ENCODE measurements around the gene SRPX2.

Gene SRPX2

GRCh38 chrX:100643956-100644860 lies at the start of gene SRPX2:
Gene SRPX2 (plus strand): TSS chrX:100644199. CDS start chrX:100646323, 2,124 bp downstream.
- Histone ChIP-seq H3K27me3 (no peaks in the 10 kb centered on the region), H3K9me3 (no peaks in the 10 kb centered on the region), H3K27ac (peak within 1 kb of the TSS; percentile 41 to 51), H3K36me3 (no peaks in the 10 kb centered on the region), H3K4me1 (peaks cover 0 to 28% (median 0%) of the 10 kb centered on the region in 4 donors), H3K4me3 (peak within 1 kb of the TSS; percentile 36 to 37)
- intact Hi-C loops (cut with DNase I; ENCODE audit: low total_unique reads): no loop called here
- DNase-seq: peak; percentile 74 to 76
- TF ChIP-seq CTCF (IDR thresholded peaks at IDR 0.05): no peak

- Histone ChIP-seq H3K27ac (no peak overlapping the region), H3K36me3 (no peaks in the 10 kb centered on the region), H3K4me1 (no peaks in the 10 kb centered on the region), H3K27me3 (no peaks in the 10 kb centered on the region), H3K4me3 (no peak overlapping the region), H3K9me3 (no peaks in the 10 kb centered on the region)
- no peak for TF ChIP-seq CTCF (IDR thresholded peaks at IDR 0.05)
- intact Hi-C loops (cut with DNase I; ENCODE audit: low total_unique reads): no loop called here
- DNase-seq: no peak
Observed at GRCh38 chrX:100596601-100597000, 47.4 kb upstream of the SRPX2 start.

- Histone ChIP-seq H3K4me3 (no peak overlapping the region), H3K36me3 (no peaks in the 10 kb centered on the region), H3K4me1 (no peaks in the 10 kb centered on the region), H3K27ac (no peak overlapping the region), H3K9me3 (no peaks in the 10 kb centered on the region), H3K27me3 (no peaks in the 10 kb centered on the region)
- intact Hi-C loops (cut with DNase I; ENCODE audit: low total_unique reads): no loop called here
- DNase-seq: no peak
- TF ChIP-seq CTCF (IDR thresholded peaks at IDR 0.05): no peak
Observed at GRCh38 chrX:100599456-100599855, 44.5 kb upstream of the SRPX2 start.

- Histone ChIP-seq H3K4me1 (no peaks in the 10 kb centered on the region), H3K9me3 (no peaks in the 10 kb centered on the region), H3K36me3 (no peaks in the 10 kb centered on the region), H3K27me3 (no peaks in the 10 kb centered on the region), H3K27ac (no peak overlapping the region), H3K4me3 (no peak overlapping the region)
- DNase-seq: no peak
- intact Hi-C loops (cut with DNase I; ENCODE audit: low total_unique reads): no loop called here
- no peak for TF ChIP-seq CTCF (IDR thresholded peaks at IDR 0.05)
Observed at GRCh38 chrX:100600340-100600739, 43.7 kb upstream of the SRPX2 start.

GRCh38 chrX:100600758-100601157 lies 43.2 kb upstream of the SRPX2 start:
- DNase-seq: no peak

More at GRCh38 chrX:100600758-100601157, 43.2 kb upstream of the SRPX2 start:
- TF ChIP-seq CTCF (IDR thresholded peaks at IDR 0.05): no peak
- Histone ChIP-seq H3K27me3 (no peaks in the 10 kb centered on the region), H3K4me1 (no peaks in the 10 kb centered on the region), H3K27ac (no peak overlapping the region), H3K9me3 (no peaks in the 10 kb centered on the region), H3K4me3 (no peak overlapping the region), H3K36me3 (no peaks in the 10 kb centered on the region)
- intact Hi-C loops (cut with DNase I; ENCODE audit: low total_unique reads): no loop called here

Data from tibial artery (tissue), 4 donors.